ENCODE data around the gene CAPZB.
A peak's percentile ranks its signal among the peaks of the same experiment; 100 is the strongest.

CAPZB gene

DNA sequence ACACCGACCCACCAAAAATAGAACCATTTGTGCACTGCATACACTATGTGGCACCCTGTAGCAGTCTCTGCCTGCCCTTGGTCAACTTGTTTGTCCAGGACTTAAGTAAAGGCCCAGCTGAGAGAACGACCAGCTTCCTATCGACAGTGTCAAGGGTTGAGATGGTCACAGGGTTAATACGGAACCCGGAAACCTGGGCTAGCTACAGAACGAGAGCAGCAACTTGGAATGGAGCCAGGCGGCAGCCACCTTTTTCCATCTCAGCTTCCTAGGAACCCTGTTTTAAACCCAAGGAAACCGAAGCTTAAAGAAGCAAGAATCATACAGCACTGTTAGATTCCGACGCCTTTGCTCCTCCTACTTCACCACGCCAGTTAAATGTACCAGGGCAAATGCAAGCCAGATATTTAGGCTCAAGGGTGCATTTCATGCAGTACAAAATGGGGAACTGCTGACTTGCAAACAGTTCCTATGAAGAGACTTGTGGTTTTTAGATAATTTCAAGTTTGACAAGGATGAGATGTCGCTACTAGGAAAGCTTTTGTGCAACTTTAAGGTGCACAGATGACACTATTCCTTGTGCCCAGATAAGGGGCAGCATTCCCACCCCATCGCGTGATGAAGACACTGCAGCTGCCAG, 137.7 kb downstream of the CAPZB start:
- DNase-seq (ENCODE audit: low read depth) = peak; percentile 34
- TF ChIP-seq, protein P1, sequence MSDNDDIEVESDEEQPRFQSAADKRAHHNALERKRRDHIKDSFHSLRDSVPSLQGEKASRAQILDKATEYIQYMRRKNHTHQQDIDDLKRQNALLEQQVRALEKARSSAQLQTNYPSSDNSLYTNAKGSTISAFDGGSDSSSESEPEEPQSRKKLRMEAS (IDR thresholded peaks at IDR 0.05; ENCODE audit: low read depth, low read length) = no peak
- TF ChIP-seq, protein P2, sequence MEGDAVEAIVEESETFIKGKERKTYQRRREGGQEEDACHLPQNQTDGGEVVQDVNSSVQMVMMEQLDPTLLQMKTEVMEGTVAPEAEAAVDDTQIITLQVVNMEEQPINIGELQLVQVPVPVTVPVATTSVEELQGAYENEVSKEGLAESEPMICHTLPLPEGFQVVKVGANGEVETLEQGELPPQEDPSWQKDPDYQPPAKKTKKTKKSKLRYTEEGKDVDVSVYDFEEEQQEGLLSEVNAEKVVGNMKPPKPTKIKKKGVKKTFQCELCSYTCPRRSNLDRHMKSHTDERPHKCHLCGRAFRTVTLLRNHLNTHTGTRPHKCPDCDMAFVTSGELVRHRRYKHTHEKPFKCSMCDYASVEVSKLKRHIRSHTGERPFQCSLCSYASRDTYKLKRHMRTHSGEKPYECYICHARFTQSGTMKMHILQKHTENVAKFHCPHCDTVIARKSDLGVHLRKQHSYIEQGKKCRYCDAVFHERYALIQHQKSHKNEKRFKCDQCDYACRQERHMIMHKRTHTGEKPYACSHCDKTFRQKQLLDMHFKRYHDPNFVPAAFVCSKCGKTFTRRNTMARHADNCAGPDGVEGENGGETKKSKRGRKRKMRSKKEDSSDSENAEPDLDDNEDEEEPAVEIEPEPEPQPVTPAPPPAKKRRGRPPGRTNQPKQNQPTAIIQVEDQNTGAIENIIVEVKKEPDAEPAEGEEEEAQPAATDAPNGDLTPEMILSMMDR (IDR thresholded peaks at IDR 0.05; ENCODE audit: low read depth, low read length) = no peak
- no peak for TF ChIP-seq POLR2A (IDR thresholded peaks at IDR 0.05; ENCODE audit: extremely low read depth, insufficient read length)
- no peak for TF ChIP-seq MYC (IDR thresholded peaks at IDR 0.05; ENCODE audit: low read depth, low read length)
- H3K4me3 ChIP-seq (ENCODE audit: low read depth, low read length) = no peak overlapping the region

DNA sequence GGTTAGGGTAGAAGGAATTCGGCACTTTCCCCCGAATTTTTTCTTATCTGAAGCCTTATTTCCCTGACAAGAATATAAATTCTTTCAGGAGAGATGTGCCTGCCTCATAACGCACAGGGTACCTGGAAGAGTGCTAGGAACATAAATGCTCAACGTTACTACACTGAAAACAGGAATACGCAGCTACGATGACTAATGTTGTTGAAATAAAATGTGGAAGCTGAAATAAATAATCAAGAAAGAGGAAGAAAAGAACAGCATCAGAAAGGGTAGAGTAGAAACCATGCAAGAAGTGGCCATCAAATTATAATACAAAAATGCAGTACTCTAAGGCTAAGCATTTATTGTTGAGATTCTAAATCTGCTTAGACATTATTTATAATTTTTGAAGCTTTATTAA, 139.3 kb downstream of the CAPZB start:
- TF ChIP-seq POLR2A (IDR thresholded peaks at IDR 0.05; ENCODE audit: extremely low read depth, insufficient read length) (no peak), MYC (IDR thresholded peaks at IDR 0.05; ENCODE audit: low read depth, low read length) (no peak)
- no peak overlapping the region for H3K4me3 ChIP-seq (ENCODE audit: low read depth, low read length)
- no peak for DNase-seq (ENCODE audit: low read depth)

DNA sequence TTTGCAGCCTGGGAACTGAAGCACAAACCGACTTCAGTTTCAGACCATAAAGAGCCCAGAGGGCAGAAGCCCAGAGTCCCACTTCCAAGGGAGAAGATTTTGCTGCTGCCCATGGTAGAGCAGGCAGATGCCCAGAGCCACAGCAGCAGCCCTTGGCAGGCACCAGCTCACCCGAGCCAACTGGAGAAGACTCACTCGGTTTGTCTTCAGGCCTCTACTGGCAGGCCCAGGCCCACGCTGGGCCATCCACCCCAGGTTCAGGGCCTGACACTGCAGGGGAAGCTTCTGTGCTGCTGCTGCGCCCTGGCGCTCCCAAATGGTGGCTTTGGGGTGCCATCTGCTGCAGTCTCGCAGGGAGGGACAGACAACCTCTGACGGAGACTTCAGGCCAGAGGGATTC, 139.9 kb downstream of the CAPZB start:
- TF ChIP-seq POLR2A (IDR thresholded peaks at IDR 0.05; ENCODE audit: extremely low read depth, insufficient read length) = no peak
- H3K4me3 ChIP-seq (ENCODE audit: low read depth, low read length) = no peak overlapping the region
- DNase-seq (ENCODE audit: low read depth) = no peak

DNA sequence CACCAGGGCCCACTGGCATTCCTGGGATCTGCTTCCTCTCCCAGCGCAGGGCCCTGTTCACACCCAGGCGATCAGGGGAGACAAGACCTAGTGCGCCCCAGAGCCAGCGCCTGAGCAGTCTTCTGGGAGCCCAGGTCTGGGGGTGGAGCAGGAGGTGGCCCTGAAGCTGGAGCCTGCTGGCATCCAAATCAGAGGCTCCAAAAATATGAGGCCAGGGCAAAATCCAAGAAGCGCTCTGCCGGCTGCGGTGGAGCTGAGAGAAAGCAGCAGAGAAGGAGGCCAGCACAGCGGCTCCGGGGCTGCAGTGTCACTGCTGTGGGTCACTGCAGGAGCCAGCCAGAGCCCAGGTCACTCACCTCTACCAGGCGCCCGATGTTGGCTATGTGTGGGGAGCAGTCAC, 140.5 kb downstream of the CAPZB start:
- DNase-seq (ENCODE audit: low read depth) = no peak
- no peak overlapping the region for H3K4me3 ChIP-seq (ENCODE audit: low read depth, low read length)
- TF ChIP-seq, protein P2 (IDR thresholded peaks at IDR 0.05; ENCODE audit: low read depth, low read length) = no peak
- TF ChIP-seq, protein P1 (IDR thresholded peaks at IDR 0.05; ENCODE audit: low read depth, low read length) = no peak
- TF ChIP-seq MYC (IDR thresholded peaks at IDR 0.05; ENCODE audit: low read depth, low read length) = no peak

DNA sequence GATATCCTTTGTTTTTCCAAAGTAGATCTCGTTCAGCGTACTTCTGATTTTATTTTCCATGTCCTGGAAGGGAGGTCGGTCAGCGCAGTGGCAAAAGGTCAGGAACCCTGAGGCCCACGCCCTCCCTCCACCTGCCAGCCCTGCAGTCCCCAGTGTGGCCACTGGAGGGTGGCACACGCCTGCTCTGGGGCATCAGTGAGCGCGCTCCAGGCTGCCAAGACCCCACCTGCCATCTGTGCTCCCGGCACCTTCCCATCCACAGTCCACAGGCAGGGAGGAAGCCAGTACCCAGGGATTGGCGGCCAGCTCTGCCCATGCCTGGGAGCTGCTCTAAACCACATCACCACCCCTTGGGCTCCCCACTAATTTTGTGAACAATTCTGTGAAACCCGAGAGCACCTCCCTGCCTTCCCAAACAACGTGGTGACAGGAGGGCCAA, 140.9 kb downstream of the CAPZB start:
- TF ChIP-seq, protein P2 (IDR thresholded peaks at IDR 0.05; ENCODE audit: low read depth, low read length) = peak; percentile 73
- TF ChIP-seq, protein P1 (IDR thresholded peaks at IDR 0.05; ENCODE audit: low read depth, low read length) = peak; percentile 9; the same call in 1 of the 2 replicates
- no peak for TF ChIP-seq MYC (IDR thresholded peaks at IDR 0.05; ENCODE audit: low read depth, low read length)
- peak; percentile 37 for DNase-seq (ENCODE audit: low read depth)
- no peak overlapping the region for H3K4me3 ChIP-seq (ENCODE audit: low read depth, low read length)

DNA sequence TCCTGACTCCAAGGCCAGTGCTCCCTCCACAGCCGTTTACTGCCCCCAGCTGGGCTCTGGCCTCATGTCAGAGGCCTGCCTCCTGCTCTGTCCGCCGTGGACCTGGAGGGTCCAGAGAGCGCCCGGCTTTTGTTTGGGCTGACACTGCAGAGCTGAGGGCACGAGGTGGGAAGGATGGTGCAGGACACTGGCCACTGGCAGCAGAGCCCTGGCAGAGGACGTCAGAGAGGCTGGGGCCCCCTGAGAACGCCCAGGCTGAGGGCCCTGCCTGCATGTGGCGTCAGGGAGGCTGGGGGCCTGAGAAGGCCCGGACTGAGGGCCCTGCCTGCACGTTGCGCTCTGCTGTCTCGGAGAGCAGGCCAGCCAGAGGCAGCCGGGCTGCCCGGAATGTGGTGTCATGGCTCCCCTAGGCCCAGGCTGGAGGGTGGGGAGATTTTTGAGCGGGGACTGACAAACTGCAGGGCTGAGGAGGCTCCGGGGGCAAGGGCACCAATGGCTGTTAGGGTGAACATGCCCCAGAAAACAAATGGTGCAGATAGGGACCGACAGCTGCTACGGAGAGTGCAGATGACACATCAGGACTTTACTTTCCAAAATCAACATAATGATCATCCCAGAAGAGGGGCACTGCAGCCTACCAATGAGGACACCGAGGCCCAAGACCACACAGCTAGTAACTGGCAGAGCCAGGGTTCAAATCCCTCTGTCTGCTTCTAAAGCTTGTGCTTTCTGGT, 141.6 kb downstream of the CAPZB start:
- TF ChIP-seq MYC (IDR thresholded peaks at IDR 0.05; ENCODE audit: low read depth, low read length) (no peak), POLR2A (IDR thresholded peaks at IDR 0.05; ENCODE audit: extremely low read depth, insufficient read length) (no peak)
- TF ChIP-seq, protein P1 (IDR thresholded peaks at IDR 0.05; ENCODE audit: low read depth, low read length) = no peak
- TF ChIP-seq, protein P2 (IDR thresholded peaks at IDR 0.05; ENCODE audit: low read depth, low read length) = no peak
- no peak overlapping the region for H3K4me3 ChIP-seq (ENCODE audit: low read depth, low read length)
- DNase-seq (ENCODE audit: low read depth) = no peak

Data from NB4 (cell line).